ENCODE measurements around the gene FOXB1.

DNA sequence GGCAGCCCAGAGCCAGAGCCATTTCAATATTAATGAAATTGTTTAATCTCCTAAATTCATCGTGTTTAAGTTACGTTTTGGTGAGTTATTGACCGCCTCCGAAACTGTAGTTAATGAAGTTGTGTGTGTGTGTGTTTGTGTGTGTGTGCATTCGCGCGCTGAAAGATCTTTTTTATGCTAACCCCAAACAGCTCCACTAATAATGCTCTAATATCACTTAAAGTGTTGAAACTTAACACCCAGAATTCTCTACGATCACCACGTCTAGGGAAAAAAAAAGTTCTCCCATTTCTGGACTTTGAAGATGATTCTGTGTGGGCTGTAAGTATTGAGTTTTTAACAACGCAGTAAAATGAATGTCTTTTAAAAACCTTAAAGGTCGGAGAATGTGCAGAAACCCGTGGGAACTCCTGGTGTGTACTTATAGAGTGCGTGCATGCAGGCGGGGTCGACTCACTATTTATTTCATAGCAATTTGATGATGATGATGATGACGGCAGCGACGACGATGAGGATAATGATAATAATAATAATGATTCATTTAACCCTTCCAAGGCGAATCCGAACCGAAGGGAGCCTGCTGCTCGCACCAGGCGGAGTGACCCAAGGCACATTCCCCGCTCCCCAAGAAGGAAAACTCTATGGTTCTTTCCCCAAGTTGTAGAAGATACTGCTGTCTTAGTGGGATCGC is 1.4 kb upstream of the FOXB1 start:
- TF ChIP-seq YY1 (IDR thresholded peaks at IDR 0.05; ENCODE audit: borderline replicate concordance in 1 of 3, control insufficient read depth in 1 of 3, extremely low read depth in 1 of 3, insufficient read depth in 3 of 3, insufficient read length in 1 of 3, insufficient replicate concordance in 2 of 3, low read depth in 1 of 3, low read length in 2 of 3) (no peak), CHD2 (IDR thresholded peaks at IDR 0.05; ENCODE audit: low read depth, low read length) (no peak)
- TF ChIP-seq, protein P1, sequence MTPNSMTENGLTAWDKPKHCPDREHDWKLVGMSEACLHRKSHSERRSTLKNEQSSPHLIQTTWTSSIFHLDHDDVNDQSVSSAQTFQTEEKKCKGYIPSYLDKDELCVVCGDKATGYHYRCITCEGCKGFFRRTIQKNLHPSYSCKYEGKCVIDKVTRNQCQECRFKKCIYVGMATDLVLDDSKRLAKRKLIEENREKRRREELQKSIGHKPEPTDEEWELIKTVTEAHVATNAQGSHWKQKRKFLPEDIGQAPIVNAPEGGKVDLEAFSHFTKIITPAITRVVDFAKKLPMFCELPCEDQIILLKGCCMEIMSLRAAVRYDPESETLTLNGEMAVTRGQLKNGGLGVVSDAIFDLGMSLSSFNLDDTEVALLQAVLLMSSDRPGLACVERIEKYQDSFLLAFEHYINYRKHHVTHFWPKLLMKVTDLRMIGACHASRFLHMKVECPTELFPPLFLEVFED (CRISPR knock-in tag; conservative IDR thresholded peaks at IDR 0.05): no peak
